ENCODE results near the gene STK32C.
"Not testable (repeated sequence)": the region's sequence is repeated elsewhere in the genome, so short reads cannot be mapped to it uniquely, and the experiment has no call there.

STK32C gene

DNA sequence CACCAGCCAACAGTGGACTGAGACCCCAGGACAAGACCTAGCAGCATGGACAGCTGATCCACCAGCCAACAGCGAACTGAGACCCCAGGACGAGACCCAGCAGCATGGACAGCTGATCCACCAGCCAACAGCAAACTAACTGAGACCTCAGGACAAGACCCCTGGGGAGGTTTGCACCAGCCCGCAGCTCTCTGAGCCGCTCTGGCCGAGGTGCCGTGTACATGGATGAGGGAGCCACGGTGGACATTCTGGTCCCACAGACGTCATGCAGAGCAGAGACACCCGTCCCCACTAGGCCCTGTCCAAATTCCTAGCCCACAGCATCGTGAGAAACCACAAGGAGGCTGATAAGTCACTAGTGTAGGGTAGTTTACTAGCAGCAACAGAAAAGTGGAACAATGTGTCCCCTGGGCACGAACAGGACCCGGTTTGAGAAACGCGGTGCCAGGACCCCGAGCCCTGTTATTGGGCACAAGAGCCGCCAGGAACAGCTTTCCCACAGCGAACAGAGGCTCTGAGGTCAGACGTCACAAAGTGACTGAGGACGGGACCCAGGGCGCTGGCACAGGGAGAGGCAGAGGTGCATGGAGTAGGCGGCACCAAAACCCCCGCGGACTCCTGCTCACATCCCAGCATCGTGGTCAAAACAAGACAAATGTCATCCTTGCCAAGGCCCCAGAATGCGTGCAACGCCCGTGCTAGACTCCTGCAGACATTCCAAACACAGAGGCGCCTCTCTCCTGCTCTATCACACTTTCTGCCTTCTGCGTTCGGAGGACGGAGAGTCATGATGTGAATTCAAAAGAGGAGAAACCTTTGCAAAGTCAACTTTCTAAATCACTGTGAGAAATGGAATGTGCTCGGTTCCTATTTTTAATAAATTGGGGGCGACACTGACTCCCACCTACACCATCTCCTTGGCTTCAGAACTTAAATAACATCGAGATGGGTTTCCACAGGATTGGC, 8.1 kb downstream of the STK32C start:
- DNase-seq: no peak

DNA sequence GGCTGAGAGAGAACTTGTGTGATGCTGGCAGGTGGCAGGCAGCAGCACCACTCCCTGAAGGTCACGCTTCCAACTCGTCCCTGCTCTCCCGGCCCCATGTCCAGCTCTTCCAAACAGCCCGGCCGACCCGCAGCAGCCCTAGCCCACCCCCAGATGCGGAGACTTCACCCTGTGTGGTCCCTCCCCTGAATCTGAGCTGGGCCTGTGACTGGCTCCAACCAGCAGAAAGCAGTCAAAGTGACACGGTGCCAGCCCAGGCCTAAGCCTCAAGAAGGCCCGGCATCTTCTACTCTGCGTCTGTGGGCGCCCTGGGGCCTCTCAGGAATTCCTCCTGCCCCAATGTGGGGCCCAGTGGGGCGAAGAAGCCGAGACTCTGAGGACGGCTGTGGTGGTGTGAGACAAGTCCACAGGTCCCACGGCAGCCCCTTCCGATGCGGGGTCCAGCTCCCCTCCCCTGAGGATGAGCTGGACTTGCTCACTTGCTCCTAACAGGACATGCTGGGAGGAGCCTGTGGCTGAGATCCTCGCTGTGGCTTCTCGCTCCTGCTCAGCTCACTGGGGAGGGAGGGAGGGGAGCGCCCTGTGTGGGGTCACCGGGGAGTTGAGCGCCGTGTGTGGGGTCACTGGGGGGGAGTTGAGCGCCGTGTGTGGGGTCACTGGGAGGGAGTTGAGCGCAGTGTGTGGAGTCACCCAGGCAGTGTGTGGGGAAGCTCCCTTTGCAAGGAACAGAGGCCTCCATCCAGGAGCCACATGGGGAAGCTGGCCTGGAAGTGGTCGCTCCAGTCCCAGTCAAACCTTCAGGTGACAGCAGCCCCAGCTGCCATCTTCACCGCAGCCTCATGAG, 9.5 kb downstream of the STK32C start:
- no peak for DNase-seq

DNA sequence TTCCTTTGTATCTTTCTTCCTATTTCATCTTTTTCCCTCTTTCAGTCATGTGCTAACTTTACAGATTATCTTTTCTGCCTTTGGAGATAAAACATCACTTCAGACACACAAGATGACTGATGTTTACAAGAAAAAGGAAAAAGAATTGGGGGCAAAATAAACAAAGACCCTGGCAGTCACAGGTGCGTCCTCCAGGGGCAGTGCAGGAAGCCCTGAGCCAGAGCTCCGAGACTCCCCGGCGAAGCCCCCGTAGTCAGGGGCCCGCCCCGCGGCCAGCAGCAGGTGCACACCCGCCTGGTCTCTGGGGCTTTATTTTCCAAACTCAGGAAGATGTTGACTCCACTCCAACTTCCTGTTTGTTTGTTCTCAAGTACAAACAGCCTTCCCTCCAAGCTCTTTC, 10.2 kb downstream of the STK32C start:
- DNase-seq: no peak

DNA sequence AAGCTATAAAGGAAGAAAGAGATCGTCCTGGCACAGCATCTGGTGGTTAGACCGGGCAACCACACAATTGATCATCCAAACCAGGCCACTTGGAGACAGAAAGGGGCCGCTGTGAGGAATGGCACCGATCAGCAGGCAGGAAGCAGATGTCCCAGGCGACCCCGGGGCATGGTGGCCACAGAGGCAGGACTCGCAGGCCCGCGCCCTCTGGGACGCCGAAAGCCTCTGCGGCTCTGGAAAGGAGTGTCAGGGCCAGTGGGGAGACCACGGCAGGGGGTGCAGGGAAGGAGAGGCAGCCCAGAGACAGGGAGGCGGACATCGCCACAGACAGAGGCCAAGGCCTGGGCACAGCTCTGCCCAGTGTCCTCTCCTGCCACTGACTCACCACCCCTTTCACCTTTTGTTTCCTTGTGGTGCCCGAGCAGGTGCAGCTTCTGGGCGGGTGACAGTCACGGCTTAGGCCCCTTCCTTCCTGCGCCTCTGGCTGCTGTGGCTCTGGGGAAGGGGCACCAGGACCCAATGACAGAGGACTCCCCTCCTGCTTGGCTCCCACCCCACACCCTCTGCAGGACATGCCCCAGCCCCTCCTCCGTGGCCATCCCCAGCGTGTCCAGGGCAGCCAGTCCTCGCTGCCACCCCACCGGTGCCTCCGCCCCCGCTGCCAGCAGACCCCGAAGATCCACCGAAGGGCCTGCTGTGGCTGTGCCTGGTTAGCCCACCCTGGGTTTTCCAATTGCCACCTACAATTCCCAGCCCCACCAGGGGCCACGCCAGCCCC, 10.9 kb downstream of the STK32C start:
- no peak for DNase-seq

DNA sequence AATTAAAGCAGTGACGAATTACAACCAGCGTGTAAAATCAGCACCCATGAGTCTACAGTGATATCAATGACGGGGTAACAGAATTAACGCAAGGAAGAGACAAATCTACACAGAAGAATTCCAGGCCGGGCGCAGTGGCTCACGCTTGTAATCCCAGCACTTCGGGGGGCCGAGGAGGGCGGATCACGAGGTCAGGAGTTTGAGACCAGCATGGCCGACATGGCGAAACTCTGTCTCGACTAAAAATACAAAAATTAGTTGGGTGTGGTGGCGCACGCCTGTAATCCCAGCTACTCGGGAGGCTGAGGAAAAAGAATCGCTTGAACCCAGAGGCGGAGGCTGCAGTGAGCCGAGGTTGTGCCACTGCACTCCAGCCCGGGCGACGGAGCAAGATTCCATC, 12.3 kb downstream of the STK32C start:
- not testable (repeated sequence) for DNase-seq

DNA sequence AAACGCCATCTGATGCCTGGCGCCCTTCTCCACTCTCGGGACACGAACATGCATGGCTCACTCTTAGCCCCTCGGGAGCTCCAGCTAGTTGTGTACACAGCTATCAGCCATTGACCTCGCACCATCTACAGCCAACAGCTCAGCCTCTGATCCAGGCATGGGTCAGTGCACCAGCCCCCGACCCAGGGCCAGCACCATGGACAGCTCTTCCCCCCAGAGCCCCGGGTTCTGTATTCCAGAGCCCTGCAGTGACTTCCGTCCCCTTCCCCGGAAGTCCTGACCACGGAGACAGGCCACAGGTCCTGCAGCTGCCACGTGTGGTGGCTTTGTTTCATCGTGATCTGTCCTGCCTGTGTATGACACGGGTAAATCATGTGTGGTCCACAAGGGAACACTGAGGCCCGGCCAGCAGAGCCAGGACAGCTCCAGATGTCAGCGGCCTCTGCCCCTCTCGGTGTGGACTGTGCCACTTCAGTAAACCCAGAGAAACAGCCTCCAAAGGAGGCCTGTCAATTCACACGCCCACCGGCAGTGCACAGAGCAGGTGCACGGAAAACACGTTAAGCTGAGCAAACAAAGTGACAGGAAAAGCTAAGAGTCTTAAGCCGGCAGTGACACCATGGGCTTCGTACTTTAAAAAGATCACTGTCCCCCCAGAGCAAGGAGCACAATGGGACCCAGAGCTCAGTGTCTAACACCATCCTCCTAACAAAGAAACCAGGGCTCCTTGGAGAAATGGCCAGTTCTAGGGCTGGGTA, 13.0 kb downstream of the STK32C start:
- DNase-seq: no peak

DNA sequence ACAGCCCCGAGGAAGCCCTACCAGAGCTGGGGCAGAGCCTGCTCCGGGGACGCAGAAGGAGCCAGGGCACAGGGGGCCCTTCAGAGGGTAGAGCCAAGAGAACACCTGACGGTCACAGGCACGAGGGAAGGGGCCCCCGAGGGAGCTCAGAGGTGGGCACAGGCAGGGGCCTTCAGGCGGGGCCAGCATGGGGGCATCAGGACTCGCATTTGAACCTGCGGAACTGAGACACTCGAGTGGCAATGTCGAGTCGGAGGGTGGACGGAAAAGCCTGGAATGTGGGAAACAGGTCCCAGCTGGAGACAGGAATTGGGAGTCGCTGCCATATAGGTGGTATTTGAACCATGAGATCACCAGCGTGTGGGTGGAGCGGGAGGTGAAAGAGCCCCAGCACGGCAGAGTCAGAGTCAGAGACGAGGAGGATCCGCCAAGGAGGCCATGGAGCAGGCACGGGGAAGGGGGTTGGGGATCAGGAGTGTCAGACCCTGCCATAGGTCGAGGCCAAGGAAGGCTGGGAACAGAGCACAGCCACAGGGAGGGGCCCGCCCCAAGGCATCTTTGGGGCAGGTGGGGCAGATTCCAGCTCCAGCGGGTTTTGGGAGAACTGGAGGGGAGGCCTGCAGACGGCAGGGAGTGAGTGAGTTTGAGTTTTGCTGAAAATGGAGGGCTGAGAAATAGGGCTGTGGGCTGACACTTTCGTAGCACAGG, 13.8 kb downstream of the STK32C start:
- DNase-seq: no peak

DNA sequence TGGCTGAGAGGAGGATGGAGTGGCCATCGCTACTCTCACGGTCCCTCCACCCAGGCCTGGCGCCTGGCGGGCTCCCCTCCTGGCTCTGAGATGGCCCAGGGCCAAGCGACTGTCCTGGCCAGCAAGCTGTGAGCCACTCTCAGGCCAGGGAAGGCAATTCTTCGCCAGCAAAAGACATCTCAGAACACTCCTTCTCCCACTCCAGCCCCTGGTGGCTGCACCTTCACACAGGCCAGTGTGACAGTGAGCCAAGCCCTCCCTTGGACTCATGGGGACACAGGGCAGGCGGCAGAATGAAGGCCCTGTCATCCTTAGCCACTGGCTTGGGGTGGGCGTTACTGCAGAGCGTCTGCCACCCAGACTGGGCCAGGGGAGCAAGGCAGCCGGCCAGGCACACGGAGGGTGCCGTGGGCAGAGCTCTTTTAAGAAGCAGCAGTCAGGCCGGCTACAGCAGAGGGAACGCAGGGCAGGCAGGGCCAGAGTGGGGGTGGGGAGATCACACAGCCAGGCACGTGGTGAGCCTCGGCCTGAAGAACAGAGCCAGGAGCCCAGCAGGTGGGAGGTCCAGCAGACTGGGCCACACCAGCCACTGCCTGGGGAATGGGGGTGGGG, 14.4 kb downstream of the STK32C start:
- DNase-seq: no peak

DNA sequence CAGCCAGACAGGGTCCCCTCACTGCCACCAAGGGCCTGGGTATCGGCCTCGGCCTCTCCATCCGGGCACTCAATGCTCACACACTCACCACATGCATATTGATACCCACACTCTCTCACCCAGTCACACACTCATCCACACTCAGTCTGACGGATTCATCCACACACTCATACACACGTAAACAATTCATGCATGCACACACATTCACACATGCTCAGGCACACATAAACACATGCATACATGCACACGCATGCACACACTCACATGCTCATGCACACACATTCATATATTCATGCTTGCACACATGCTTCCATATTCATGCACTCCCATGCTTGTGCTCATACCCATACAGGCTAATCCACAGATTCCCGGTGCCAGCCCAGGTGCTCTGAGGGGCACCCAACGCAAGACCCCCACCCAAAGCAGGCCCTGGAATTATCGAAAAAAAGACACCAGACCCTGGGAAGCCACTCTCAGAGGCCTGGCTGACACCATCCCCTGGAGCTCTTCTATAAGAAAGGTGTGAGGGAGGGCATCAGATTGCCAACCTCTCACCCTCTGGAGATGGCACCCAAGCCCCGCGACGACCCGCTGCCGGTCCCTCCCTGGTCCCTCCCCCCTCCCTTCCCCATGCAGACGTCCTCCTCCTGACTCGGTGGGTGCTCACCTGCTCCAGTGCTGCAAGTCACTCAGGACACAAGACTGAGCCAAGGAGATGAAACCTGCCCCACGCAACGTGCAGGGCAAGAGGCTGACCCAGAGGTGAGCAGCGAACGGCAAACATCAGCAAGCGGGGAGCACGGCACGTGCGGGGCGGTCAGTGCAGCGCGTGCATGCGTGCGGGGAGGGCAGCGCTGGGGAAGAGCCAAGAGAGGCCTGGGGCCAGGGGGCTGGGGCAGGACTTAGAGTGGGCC, 15.2 kb downstream of the STK32C start:
- no peak for DNase-seq

DNA sequence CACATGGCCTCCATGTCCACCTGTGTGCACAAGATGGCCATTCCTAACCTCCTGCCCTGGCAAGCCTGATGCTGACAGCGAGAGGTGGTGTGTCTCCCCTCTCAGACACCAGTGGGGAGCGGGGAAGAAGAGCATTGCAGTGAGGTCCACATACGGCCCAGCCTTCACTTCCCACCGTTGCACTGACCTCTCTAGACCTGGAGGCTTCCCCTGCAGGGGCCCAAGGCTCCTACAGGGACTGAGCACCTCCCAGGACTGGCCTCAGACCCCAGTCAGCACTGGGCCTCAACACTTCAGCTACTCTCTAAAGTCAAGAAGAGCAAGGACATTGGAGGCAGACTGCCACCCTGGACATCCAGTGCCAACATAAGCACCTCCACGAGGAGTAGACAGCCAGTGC, 15.9 kb downstream of the STK32C start:
- DNase-seq: no peak

DNA sequence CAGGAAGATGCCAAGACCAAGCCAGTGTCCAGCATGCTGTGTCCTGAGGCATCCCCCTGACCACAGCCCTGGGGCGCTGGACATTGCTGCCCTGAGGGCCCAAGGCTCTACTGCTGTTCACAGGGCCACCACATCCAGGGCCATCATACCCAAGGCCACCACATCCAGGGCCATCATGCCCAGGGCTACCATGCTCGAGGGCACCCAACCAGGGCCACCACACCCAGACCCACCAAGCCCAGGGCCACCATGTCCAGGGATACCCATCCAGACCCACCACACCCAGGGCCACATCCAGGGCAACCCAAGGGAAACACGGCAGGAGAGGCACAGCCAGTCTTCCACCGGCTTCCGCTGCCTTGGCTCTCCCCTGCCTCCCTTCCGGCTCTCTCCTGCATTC, 17.1 kb downstream of the STK32C start:
- DNase-seq: no peak

DNA sequence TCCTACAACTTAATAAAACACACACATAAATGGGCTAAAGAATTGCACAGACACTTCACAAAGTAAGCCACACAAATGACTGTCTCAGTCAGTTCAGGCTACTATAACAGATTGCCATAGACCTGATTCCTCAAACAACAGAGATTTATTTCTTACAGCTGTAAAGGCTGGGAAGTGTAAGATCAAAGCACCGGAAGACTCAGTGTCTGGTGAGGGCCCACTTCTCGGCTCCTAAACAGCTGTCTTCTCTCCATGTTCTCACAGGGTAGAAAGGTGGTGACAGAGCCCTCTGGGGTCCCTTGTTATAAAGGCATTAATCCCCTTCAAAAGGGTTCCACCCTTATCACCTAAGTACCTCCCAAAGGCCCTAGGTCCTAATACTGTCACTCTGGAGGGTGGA, 18.3 kb downstream of the STK32C start:
- no peak for DNase-seq

DNA sequence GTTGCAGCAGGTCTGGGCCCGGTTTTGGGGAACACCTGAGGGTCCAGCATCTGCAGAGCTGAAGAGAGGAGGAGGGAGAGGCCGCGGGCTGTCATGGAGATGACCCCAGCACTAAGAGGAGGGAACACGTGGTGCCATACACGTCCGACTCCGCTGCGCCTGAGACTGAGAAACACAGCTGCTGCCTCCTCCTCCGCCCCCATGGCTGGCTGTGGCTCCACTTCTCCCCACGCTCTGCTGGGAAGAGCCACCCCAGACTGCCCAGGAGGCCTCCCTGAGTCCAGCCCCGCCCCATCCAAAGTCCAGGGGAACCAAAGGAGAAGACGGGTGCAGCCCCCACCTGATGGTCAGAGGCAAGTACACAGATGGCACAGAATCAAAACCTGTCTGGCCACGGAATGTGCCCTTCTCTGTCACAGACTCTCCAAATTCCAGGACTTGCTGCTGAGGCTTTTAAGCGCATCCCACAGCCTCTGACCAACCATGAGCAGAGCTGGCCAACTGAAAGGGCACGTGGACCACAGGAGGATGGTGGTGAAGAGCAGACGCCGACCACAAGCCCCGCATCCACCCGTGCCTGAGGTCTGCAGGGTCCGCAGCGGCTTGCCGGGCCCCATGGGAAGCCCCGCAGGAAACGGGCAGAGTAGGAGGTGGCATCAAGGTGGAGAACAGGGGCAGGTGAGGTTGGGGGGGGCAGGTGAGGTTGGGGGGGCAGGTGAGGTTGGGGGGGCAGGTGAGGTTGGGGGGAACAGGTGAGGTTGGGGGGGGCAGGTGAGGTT, 24.0 kb downstream of the STK32C start:
- no peak for DNase-seq

DNA sequence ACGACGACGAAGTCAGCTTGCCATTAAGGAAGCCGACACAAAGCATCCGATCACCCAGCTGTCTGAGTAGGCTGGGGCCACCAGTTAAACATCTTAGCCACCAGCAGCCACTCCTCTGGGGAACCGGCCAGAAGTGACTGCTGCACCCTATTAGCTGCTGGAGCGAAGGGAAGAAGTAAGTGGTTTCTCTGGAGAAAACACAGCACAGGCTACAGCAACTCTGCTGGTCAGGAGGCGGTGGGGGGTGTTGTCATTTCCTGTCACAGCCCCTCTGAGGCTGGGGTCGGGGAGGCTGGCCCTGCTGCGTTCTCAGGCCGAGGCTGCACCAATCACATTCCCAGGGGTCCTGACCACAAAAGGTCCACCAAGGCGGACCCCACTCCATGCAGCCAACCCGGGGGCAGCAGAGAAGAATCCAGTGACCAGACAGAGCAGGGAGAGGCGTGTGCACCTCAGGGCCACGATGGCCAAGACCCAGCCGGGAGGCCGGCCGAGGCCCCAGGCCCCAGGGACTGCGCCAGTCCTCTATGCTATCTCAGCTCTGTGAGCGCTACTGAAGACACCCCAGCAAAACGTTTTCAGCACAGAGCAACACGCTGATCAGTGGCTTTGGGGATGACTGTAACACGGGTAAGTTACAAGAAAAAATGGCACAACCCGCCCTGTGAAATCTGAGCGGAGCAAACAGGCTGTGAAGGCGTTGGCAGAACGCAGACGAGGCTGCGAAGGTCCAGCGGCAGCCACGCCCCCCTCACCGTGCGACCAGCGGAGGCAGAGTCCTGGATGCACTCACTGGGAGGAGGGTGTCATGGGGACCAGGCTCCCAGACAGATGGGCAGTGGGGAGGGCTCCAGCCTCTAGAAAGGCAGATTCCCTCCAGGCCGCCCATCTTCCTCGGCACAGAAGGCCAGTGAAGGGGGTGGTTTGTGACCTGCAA, 24.8 kb downstream of the STK32C start:
- DNase-seq: no peak

DNA sequence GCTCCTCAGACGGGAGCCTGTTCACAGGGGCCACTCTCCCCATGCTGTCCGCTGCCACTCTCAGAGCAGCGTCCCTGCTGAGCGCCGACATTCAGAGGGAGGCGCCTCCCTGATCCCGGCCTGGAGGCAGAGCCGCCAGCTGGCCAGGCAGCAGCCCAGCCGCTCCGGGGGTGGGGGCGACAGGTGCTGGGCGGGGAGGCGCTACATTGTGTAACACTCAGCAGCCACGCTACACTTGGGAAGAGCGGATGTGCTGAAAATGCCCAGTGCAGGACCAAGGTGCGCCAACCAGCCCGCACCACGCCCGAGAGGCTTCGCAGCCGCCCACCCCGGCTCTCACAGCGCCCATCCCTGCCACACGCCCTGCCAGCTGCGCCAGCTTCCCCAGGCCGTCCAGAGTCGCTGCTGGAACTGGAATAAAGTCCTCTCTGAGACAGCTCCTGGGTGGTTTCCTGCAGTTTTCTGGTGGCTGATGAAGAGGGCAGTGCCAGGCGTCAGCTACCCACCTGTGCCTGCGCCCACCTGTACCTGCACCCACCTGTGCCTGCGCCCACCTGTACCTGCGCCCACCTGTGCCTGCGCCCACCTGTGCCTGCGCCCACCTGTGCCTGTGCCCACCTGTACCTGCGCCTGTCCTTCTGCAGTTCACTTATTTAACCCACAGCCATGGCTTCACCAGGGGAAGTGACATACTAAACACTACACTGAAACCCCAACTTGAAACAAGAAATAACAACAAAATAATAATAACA, 25.7 kb downstream of the STK32C start:
- no peak for DNase-seq

DNA sequence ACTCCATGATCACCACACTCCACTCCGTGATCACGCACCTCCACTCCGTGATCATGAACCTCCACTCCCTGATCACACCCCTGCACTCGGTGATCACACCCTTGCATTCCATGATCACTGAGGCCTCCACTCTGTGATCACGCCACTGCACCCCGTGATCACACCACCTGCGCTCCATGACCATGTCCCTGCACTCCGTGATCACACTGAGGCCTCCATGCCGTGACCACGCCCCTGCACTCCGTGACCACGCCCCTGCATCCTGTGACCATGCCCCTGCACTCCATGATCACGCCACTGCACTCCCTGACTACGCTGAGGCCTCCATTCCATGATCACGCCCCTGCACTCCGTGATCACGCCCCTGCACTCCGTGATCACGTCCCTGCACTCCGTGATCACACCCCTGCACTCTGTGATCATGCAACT, 27.1 kb downstream of the STK32C start:
- DNase-seq: no peak

All from stimulated activated CD4-positive, alpha-beta T cell treated with anti-CD3 and anti-CD28 coated beads, Interleukin-4, amount 100 ng/mL, for 4 hours (primary cell).